ENCODE measurements around the gene OR2T3.
"Not testable (repeated sequence)": the region's sequence is repeated elsewhere in the genome, so short reads cannot be mapped to it uniquely, and the experiment has no call there.

The OR2T3 gene

DNA sequence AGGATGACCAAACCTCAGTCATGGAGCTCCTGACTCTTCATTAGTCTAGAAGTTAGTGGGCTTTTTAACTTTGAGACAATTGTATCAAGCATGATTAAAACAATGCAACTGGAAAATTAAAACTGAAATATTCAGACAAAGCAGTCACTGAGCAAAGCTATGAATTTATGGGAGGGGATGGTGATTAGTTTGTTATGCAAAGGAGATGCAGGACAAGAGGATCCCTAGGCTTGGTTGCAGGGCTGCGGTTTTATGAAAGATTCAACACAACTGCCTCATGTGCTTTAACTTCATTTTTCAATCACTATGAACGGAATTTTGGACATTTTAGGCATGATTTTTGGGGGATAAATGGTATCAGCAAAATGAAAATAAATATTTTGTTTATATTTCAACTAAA lies 1.0 kb upstream of the OR2T3 start:
- not testable (repeated sequence) for DNase-seq (ENCODE audit: low spot score)

- DNase-seq (ENCODE audit: low spot score) = not testable (repeated sequence)
Observed at GRCh38 chr1:248475660-248476059, 2.5 kb downstream of the OR2T3 start.

- not testable (repeated sequence) for DNase-seq (ENCODE audit: low spot score)
Observed at GRCh38 chr1:248481686-248482579, 8.8 kb downstream of the OR2T3 start.

DNA sequence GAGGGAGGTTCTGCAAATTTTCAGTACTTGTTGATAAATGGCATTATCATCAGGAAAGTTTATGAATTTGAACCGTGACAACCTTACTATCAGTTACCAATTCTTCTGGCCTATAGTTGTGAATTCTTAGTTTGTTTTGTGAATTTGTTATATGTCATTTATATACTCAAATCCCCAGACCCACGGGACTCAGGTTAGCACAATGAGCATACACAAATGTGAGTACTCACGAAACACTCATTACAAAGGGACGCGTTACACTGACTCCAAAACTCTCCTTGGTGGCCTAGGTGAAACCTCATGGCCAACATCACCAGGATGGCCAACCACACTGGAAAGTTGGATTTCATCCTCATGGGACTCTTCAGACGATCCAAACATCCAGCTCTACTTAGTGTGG lies 15.1 kb downstream of the OR2T3 start, which contains the start of gene OR2T5:
OR2T5 (plus strand) TSS at position 301 of the 400 bp plus-strand sequence; CDS start at position 301, 0 bp downstream.
- not testable (repeated sequence) for DNase-seq (ENCODE audit: low spot score)

GRCh38 chr1:248496661-248497060 lies 23.5 kb downstream of the OR2T3 start:
- DNase-seq (ENCODE audit: low spot score) = not testable (repeated sequence)

DNA sequence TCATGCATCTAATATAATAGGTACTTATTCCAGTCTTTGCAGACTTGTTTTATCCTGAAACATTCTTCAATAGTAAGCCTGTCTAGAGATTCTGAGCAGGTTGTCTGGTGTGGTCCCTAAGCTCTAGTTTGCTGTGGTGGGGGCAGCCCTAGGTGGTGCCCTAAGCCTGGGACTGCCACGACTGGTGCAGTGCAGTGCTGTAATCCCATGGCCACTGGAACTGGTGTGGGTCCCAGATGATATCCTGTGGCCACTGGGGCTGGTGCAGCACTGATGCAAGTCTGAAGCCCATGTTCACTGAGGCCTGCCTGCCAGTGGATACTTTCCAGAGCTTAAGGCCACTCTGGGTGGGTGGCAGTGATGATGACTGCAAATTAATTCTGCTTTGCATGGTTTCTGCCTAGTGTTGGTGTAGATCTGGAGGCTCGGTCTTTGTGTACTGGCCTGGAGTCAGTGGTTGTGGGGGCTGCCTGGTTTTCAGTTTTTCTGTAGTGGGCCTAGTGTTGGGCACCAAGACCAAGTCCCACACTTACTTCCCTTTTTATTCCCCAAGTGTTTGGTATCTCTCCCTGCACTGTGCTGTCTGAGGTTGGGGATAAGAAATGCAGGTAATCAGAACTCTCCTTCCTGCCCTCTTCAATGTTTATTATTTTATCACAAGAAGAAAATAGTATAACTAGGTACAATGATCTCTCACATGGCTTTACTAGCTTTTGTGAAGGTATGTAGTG lies 27.3 kb downstream of the OR2T3 start:
- not testable (repeated sequence) for DNase-seq (ENCODE audit: low spot score)

DNA sequence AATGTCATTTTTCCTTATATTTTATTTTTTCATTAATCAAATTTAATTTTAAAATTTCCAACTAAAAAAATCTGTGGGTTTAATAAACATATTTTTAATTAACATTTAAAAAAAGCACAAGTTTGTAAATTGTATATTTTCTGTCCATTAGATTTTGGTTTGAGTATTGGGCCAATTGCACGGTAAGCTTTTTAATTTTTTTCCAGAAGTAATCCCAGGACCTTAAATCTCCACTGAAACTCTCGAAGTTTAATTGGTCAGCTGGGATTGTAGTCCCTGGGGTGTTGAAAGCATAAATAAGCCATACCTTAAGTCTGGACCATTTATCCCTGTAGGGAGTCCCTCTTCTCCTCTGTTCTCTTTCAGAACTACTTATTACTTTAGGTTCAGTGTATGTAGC lies 34.6 kb downstream of the OR2T3 start, which contains the start of gene OR2G6:
OR2G6 (plus strand) TSS at position 301 of the 400 bp plus-strand sequence. CDS start 13,574 bp downstream, outside the sequence.
- not testable (repeated sequence) for DNase-seq (ENCODE audit: low spot score)

- not testable (repeated sequence) for DNase-seq (ENCODE audit: low spot score)
Observed at GRCh38 chr1:248510217-248510616, 37.1 kb downstream of the OR2T3 start.

- no peak for DNase-seq (ENCODE audit: low spot score)
Observed at GRCh38 chr1:248521856-248522255, 48.7 kb downstream of the OR2T3 start.
